Measurements from ENCODE around the gene MSANTD1. TPM values are rescaled to one million over a fixed set of nuclear protein-coding genes. Genes with fewer than 3 reads are reported as not detected.
A peak's percentile ranks its signal among the peaks of the same experiment; 100 is the strongest.

MSANTD1 gene
- polyA plus RNA-seq, 1 of the 3 experiments (the other 2 are of a cell fraction), result 0.15 TPM

DNA sequence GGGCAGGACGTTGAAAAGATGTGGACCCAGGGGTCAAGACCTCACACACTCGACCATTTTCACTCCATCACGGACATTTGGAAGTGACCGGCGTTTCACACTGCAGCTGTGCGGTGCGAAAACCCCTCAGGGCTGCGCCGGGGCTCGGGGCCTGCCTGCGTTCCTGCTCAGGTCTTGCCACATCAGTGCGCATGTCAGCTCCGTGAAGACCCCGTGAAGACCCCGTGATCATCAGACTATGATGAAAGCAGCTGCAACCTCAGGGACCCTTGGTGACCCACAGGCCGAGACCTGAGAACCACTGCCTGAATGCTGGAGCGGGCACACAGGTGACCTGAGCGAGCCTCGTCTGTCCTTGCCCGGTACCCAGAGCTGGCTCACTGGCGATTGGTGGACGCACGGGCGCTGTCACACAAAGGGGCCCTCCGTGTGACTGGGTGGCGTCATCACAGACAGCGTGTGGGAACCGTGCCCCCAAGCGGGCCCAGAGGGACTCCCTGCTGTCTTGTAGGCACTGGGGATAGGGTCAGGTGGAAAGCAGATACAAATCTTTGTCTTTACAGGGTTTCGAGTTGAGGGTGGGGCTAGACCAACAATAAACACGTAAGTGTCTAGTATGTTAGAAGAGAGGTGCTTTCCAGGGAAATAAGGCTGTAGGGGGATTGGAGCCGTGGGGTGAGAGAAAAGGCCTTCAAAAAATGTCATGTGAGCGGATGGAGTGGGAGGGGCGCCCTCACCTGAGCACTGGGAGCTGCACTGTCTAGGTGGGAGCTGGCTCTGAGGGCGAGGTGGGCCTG, 12.7 kb downstream of the MSANTD1 start:
- H3K4me1 ChIP-seq (ENCODE audit: control insufficient read depth in 1 of 2, insufficient read depth in 2 of 2, low read depth in 1 of 2, low read length in 1 of 2), result no peaks in the 10 kb centered on the region
- no peak overlapping the region for H3K9ac ChIP-seq
- H4K20me1 ChIP-seq (ENCODE audit: insufficient read depth), result no peaks in the 10 kb centered on the region
- no peaks in the 10 kb centered on the region for H3F3A ChIP-seq (replicated peaks; ENCODE audit: insufficient read depth)
- H2AFZ ChIP-seq (ENCODE audit: low read depth), result no peak overlapping the region
- H3K9me3 ChIP-seq, result no peaks in the 10 kb centered on the region
- H3K27me3 ChIP-seq (ENCODE audit: insufficient read depth), result no peaks in the 10 kb centered on the region
- H3K4me2 ChIP-seq, result no peak overlapping the region
- no peaks in the 10 kb centered on the region for H3K36me3 ChIP-seq (replicated peaks in 1 of 2; ENCODE audit: control insufficient read depth in 1 of 2, insufficient read depth in 2 of 2, low read length in 1 of 2)
- H3K9me2 ChIP-seq, result no peaks in the 10 kb centered on the region
- 74% methylated on average over 20 of the region's 35 CpGs for WGBS (ENCODE audit: low lambda C conversion rate)
- ChIA-PET CTCF (interaction anchor here (0.7 kb wide), 1 partner anchor 13 kb away, joined by 3 read pairs; the partner anchor contains the start of gene MSANTD1), POLR2A (no interaction called here)
- H3K4me3 ChIP-seq (ENCODE audit: low read depth in 2 of 2, low read length in 1 of 2), result no peak overlapping the region
- peak; percentile 17 for DNase-seq
- H3K27ac ChIP-seq (ENCODE audit: low read depth in 2 of 2, low read length in 1 of 2), result no peak overlapping the region
- no peaks in the 10 kb centered on the region for H3K79me2 ChIP-seq (ENCODE audit: insufficient read depth)
- TF ChIP-seq, protein P1, sequence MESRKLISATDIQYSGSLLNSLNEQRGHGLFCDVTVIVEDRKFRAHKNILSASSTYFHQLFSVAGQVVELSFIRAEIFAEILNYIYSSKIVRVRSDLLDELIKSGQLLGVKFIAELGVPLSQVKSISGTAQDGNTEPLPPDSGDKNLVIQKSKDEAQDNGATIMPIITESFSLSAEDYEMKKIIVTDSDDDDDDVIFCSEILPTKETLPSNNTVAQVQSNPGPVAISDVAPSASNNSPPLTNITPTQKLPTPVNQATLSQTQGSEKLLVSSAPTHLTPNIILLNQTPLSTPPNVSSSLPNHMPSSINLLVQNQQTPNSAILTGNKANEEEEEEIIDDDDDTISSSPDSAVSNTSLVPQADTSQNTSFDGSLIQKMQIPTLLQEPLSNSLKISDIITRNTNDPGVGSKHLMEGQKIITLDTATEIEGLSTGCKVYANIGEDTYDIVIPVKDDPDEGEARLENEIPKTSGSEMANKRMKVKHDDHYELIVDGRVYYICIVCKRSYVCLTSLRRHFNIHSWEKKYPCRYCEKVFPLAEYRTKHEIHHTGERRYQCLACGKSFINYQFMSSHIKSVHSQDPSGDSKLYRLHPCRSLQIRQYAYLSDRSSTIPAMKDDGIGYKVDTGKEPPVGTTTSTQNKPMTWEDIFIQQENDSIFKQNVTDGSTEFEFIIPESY (IDR thresholded peaks at IDR 0.05; ENCODE audit: borderline replicate concordance, low read depth), result no peak
- TF ChIP-seq NRF1 (IDR thresholded peaks at IDR 0.05; ENCODE audit: low read depth, low read length) (no peak), FOXM1 (IDR thresholded peaks at IDR 0.05; ENCODE audit: low read depth) (no peak), POLR2AphosphoS5 (IDR thresholded peaks at IDR 0.05; ENCODE audit: low read depth, low read length) (no peak)

- POLR2A ChIA-PET, result no interaction called here
- Histone ChIP-seq H3K27me3 (ENCODE audit: insufficient read depth) (no peaks in the 10 kb centered on the region), H3K36me3 (replicated peaks in 1 of 2; ENCODE audit: control insufficient read depth in 1 of 2, insufficient read depth in 2 of 2, low read length in 1 of 2) (no peaks in the 10 kb centered on the region), H4K20me1 (ENCODE audit: insufficient read depth) (no peaks in the 10 kb centered on the region), H3K9me2 (no peaks in the 10 kb centered on the region), H3K79me2 (ENCODE audit: insufficient read depth) (no peaks in the 10 kb centered on the region), H2AFZ (ENCODE audit: low read depth) (no peak overlapping the region), H3K27ac (ENCODE audit: low read depth in 2 of 2, low read length in 1 of 2) (no peak overlapping the region), H3K4me2 (no peak overlapping the region), H3K4me1 (ENCODE audit: control insufficient read depth in 1 of 2, insufficient read depth in 2 of 2, low read depth in 1 of 2, low read length in 1 of 2) (no peaks in the 10 kb centered on the region), H3F3A (replicated peaks; ENCODE audit: insufficient read depth) (no peaks in the 10 kb centered on the region), H3K9me3 (no peaks in the 10 kb centered on the region), H3K4me3 (ENCODE audit: low read depth in 2 of 2, low read length in 1 of 2) (no peak overlapping the region), H3K9ac (no peak overlapping the region)
- WGBS (ENCODE audit: low lambda C conversion rate), result 70% methylated on average over 20 of the region's 23 CpGs
- TF ChIP-seq, protein P2, sequence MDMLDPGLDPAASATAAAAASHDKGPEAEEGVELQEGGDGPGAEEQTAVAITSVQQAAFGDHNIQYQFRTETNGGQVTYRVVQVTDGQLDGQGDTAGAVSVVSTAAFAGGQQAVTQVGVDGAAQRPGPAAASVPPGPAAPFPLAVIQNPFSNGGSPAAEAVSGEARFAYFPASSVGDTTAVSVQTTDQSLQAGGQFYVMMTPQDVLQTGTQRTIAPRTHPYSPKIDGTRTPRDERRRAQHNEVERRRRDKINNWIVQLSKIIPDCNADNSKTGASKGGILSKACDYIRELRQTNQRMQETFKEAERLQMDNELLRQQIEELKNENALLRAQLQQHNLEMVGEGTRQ (IDR thresholded peaks at IDR 0.05; ENCODE audit: borderline replicate concordance, low read depth, low read length), result no peak
- TF ChIP-seq NRF1 (IDR thresholded peaks at IDR 0.05; ENCODE audit: low read depth, low read length) (no peak), NFIC (IDR thresholded peaks at IDR 0.05; ENCODE audit: borderline replicate concordance) (no peak), GABPA (IDR thresholded peaks at IDR 0.05; ENCODE audit: low read depth) (no peak), POLR2AphosphoS5 (IDR thresholded peaks at IDR 0.05; ENCODE audit: low read depth, low read length) (no peak), YY1 (IDR thresholded peaks at IDR 0.05; ENCODE audit: low read depth) (no peak), EZH2phosphoT487 (IDR thresholded peaks at IDR 0.05; ENCODE audit: borderline replicate concordance, low read depth) (no peak), FOXM1 (IDR thresholded peaks at IDR 0.05; ENCODE audit: low read depth) (no peak), RFX5 (IDR thresholded peaks at IDR 0.05; ENCODE audit: low read length) (no peak)
- TF ChIP-seq, protein P1 (IDR thresholded peaks at IDR 0.05; ENCODE audit: borderline replicate concordance, low read depth), result no peak
- TF ChIP-seq, protein P3, sequence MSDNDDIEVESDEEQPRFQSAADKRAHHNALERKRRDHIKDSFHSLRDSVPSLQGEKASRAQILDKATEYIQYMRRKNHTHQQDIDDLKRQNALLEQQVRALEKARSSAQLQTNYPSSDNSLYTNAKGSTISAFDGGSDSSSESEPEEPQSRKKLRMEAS (IDR thresholded peaks at IDR 0.05; ENCODE audit: low read depth), result no peak
- CTCF ChIA-PET, result no interaction called here
- DNase-seq, result peak; percentile 30
Observed at GRCh38 chr4:3262208-3263052, 13.5 kb downstream of the MSANTD1 start.
